H1 (cell line): ENCODE results near the gene DSCAM. TPM values are rescaled to one million over a fixed set of nuclear protein-coding genes. Genes with fewer than 3 reads are reported as not detected.

Source experiments
- NRF1 ChIP-seq: IDR thresholded peaks from 2 replicates; pipeline ENCODE4 v1.6.1; 2011; ENCODE audit warnings: mild to moderate bottlenecking, low read depth, low read length, improper control_type of control experiment
- PHF8 ChIP-seq: fragments of 200-600 bp; sonication (generic); conservative IDR thresholded peaks from 2 replicates; pipeline ENCODE4 v1.7.1; 2012; ENCODE audit warnings: low read depth, mild to moderate bottlenecking, inconsistent platforms, low read length, moderate library complexity
- POLR2AphosphoS5 ChIP-seq: IDR thresholded peaks from 2 replicates; pipeline ENCODE4 v1.6.1; 2011; ENCODE audit warnings: low read depth, low read length
- SP4 ChIP-seq: IDR thresholded peaks from 2 replicates; pipeline ENCODE4 v1.6.1; 2012; ENCODE audit warnings: low read length, inconsistent platforms
- TAF1 ChIP-seq: IDR thresholded peaks from 2 replicates; pipeline ENCODE4 v1.6.1; 2011; ENCODE audit warnings: mild to moderate bottlenecking, low read depth, low read length
- polyA plus RNA-seq, 7 experiments: library from polyadenylated mRNA; depleted of rRNA in 3 of 7; stranded (reverse) in 5 of 7; unstranded in 2 of 7; fragments of >200 nt in 5 of 7; fragments of 200-250 nt in 2 of 7; gene quantifications; 1 replicate in 5 of 7; 2 replicates in 1 of 7; 4 replicates in 1 of 7; pipeline versions ENCODE4 v1.2.1 to v1.2.3, GENCODE V29; 2011 to 2013; ENCODE audit warnings: missing spikeins in 2 of 7, mixed read lengths in 2 of 7
- total RNA-seq: library from RNA; stranded (reverse); fragmentation: NEBNext Ultra II Directional; extraction: Animal tissue kit (Norgen Biotek cat#: 25700); gene quantifications from 2 replicates; pipeline ENCODE4 v1.2.1, GENCODE V29; 2021
- TF ChIP-seq, protein P1 (sequence below): fragments of 300-600 bp; sonication (generic); IDR thresholded peaks from 2 replicates; pipeline ENCODE4 v1.7.1; 2012; ENCODE audit warnings: low read length, moderate library complexity, mild to moderate bottlenecking, inconsistent platforms; ENCODE audit not compliant: insufficient replicate concordance
- TF ChIP-seq, protein P2 (sequence below): IDR thresholded peaks from 2 replicates; pipeline ENCODE4 v1.6.1; 2011; ENCODE audit warnings: low read length, improper control_type of control experiment

Gene DSCAM
- total and polyA plus RNA-seq, 2 of the 8 experiments (the other 6 are each of a cell fraction or from before 2014, with no cell fraction given) = 0.02 to 0.15 TPM

DNA sequence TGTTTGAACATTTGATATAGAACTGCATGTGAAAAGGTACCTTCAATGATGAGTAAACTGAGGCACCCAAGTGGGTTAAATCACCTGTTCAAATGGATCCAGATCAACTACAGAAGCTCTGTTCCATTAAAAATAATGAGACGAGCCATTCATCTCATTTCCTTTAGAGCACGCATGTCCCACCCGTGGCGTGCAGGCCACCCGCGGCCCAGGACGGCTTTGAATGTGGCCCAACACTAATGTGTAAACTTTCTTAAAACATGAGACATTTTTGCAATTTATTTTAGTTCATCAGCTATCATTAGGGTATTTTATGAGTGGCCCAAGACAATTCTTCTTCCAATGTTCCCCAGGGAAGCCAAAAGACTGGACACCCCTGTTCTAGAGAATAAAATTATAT lies 381.6 kb downstream of the DSCAM start (continued):
- TF ChIP-seq, protein P1, sequence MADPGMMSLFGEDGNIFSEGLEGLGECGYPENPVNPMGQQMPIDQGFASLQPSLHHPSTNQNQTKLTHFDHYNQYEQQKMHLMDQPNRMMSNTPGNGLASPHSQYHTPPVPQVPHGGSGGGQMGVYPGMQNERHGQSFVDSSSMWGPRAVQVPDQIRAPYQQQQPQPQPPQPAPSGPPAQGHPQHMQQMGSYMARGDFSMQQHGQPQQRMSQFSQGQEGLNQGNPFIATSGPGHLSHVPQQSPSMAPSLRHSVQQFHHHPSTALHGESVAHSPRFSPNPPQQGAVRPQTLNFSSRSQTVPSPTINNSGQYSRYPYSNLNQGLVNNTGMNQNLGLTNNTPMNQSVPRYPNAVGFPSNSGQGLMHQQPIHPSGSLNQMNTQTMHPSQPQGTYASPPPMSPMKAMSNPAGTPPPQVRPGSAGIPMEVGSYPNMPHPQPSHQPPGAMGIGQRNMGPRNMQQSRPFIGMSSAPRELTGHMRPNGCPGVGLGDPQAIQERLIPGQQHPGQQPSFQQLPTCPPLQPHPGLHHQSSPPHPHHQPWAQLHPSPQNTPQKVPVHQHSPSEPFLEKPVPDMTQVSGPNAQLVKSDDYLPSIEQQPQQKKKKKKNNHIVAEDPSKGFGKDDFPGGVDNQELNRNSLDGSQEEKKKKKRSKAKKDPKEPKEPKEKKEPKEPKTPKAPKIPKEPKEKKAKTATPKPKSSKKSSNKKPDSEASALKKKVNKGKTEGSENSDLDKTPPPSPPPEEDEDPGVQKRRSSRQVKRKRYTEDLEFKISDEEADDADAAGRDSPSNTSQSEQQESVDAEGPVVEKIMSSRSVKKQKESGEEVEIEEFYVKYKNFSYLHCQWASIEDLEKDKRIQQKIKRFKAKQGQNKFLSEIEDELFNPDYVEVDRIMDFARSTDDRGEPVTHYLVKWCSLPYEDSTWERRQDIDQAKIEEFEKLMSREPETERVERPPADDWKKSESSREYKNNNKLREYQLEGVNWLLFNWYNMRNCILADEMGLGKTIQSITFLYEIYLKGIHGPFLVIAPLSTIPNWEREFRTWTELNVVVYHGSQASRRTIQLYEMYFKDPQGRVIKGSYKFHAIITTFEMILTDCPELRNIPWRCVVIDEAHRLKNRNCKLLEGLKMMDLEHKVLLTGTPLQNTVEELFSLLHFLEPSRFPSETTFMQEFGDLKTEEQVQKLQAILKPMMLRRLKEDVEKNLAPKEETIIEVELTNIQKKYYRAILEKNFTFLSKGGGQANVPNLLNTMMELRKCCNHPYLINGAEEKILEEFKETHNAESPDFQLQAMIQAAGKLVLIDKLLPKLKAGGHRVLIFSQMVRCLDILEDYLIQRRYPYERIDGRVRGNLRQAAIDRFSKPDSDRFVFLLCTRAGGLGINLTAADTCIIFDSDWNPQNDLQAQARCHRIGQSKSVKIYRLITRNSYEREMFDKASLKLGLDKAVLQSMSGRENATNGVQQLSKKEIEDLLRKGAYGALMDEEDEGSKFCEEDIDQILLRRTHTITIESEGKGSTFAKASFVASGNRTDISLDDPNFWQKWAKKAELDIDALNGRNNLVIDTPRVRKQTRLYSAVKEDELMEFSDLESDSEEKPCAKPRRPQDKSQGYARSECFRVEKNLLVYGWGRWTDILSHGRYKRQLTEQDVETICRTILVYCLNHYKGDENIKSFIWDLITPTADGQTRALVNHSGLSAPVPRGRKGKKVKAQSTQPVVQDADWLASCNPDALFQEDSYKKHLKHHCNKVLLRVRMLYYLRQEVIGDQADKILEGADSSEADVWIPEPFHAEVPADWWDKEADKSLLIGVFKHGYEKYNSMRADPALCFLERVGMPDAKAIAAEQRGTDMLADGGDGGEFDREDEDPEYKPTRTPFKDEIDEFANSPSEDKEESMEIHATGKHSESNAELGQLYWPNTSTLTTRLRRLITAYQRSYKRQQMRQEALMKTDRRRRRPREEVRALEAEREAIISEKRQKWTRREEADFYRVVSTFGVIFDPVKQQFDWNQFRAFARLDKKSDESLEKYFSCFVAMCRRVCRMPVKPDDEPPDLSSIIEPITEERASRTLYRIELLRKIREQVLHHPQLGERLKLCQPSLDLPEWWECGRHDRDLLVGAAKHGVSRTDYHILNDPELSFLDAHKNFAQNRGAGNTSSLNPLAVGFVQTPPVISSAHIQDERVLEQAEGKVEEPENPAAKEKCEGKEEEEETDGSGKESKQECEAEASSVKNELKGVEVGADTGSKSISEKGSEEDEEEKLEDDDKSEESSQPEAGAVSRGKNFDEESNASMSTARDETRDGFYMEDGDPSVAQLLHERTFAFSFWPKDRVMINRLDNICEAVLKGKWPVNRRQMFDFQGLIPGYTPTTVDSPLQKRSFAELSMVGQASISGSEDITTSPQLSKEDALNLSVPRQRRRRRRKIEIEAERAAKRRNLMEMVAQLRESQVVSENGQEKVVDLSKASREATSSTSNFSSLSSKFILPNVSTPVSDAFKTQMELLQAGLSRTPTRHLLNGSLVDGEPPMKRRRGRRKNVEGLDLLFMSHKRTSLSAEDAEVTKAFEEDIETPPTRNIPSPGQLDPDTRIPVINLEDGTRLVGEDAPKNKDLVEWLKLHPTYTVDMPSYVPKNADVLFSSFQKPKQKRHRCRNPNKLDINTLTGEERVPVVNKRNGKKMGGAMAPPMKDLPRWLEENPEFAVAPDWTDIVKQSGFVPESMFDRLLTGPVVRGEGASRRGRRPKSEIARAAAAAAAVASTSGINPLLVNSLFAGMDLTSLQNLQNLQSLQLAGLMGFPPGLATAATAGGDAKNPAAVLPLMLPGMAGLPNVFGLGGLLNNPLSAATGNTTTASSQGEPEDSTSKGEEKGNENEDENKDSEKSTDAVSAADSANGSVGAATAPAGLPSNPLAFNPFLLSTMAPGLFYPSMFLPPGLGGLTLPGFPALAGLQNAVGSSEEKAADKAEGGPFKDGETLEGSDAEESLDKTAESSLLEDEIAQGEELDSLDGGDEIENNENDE = no peak
- TF ChIP-seq SP4 (no peak), TAF1 (no peak), PHF8 (no peak), NRF1 (no peak), POLR2AphosphoS5 (no peak)
- TF ChIP-seq, protein P2, sequence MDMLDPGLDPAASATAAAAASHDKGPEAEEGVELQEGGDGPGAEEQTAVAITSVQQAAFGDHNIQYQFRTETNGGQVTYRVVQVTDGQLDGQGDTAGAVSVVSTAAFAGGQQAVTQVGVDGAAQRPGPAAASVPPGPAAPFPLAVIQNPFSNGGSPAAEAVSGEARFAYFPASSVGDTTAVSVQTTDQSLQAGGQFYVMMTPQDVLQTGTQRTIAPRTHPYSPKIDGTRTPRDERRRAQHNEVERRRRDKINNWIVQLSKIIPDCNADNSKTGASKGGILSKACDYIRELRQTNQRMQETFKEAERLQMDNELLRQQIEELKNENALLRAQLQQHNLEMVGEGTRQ = no peak
